SK-N-MC (cell line): ENCODE results near the gene FBH1.

Source experiments
- EZH2 ChIP-seq: fragments of 200-600 bp; sonication (generic); IDR thresholded peaks from one replicate; pipeline ENCODE4 v1.6.1; 2017; ENCODE audit warnings: antibody characterized with exemption
- FOXP2 ChIP-seq: optimal IDR thresholded peaks from 2 replicates; pipeline ENCODE3; 2011; ENCODE audit warnings: mild to moderate bottlenecking, moderate library complexity; ENCODE audit not compliant: insufficient read depth; ENCODE audit errors: extremely low read length, control extremely low read depth
- POLR2AphosphoS5 ChIP-seq: IDR thresholded peaks from 2 replicates; pipeline ENCODE4 v1.6.1; 2012; ENCODE audit warnings: mild to moderate bottlenecking, low read depth, low read length, borderline replicate concordance

GRCh38 chr10:5890452-5890915 lies 441 bp downstream of the FBH1 start:
- TF ChIP-seq POLR2AphosphoS5 (no peak), FOXP2 (no peak), EZH2 (no peak)
